ENCODE measurements around the gene LRRC27. TPM values are rescaled to one million over a fixed set of nuclear protein-coding genes. Genes with fewer than 3 reads are reported as not detected.

Gene LRRC27
- total and polyA plus RNA-seq, 2 experiments from 2014 or later = 7.5 to 9.6 TPM

DNA sequence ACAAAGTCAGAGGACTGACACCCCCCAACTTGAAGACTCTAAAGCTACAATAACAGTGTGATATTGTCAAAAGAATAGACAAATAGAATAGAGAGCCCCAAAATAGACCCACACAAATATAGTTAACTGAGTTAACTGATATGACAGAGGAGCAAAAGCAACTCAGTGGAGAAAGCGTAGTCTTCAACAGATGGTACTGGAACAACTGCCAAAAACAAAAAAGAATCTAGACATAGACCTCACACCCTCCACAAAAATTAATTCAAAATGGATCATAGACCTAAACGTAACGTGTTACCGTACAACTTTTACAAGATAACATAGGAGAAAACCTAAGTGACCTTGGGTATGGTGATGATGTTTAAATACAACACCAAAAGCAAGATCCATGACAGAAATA is 36.4 kb downstream of the LRRC27 start:
- Histone ChIP-seq H3K9ac (no peak overlapping the region), H4K20me1 (ENCODE audit: insufficient read depth) (no peaks in the 10 kb centered on the region)
- 95 to 98% methylated on average over 4 of the region's 4 CpGs for WGBS, 2 experiments (ENCODE audit: low coverage in 1 of 2, low lambda C conversion rate in 2 of 2, missing lambda C conversion rate in 2 of 2)

GRCh38 chr10:132368881-132369635 is 37.1 kb downstream of the LRRC27 start:
- Histone ChIP-seq H4K20me1 (ENCODE audit: insufficient read depth) (no peaks in the 10 kb centered on the region), H3K27me3 (replicated peaks; ENCODE audit: insufficient read depth) (no peaks in the 10 kb centered on the region), H3K27ac (peak overlapping the region; percentile 53), H3K9me3 (ENCODE audit: low read depth) (no peaks in the 10 kb centered on the region), H3K4me1 (ENCODE audit: insufficient read depth) (peaks cover 13% of the 10 kb centered on the region), H3F3A (ENCODE audit: insufficient read depth) (peaks cover 20% of the 10 kb centered on the region), H3K4me2 (ENCODE audit: unreplicated experiment) (no peak overlapping the region), H3K9me2 (ENCODE audit: insufficient read depth) (no peaks in the 10 kb centered on the region), H3K9ac (no peak overlapping the region), H3K36me3 (ENCODE audit: low read depth) (no peaks in the 10 kb centered on the region), H3K79me2 (ENCODE audit: insufficient read depth) (no peaks in the 10 kb centered on the region), H2AFZ (no peak overlapping the region), H3K4me3 (no peak overlapping the region)
- TF ChIP-seq EZH2phosphoT487 (IDR thresholded peaks at IDR 0.05; ENCODE audit: insufficient read depth, low read depth) = no peak
- TF ChIP-seq EZH2 (IDR thresholded peaks at IDR 0.05; ENCODE audit: insufficient read depth, poor library complexity, severe bottlenecking) = no peak
- in situ Hi-C loops (cut with MboI) = loop anchor here (10.0 kb wide), 1 partner anchor 144 kb away; no protein-coding TSS in a partner anchor
- peak; percentile 88 for DNase-seq
- WGBS, 2 experiments (ENCODE audit: low coverage in 1 of 2, low lambda C conversion rate in 2 of 2, missing lambda C conversion rate in 2 of 2) = 63 to 64% methylated on average over 9 of the region's 9 CpGs

More for the DNA sequence above, 36.4 kb downstream of the LRRC27 start:
- no peak for DNase-seq
- Histone ChIP-seq H3K4me1 (ENCODE audit: insufficient read depth) (peaks cover 13% of the 10 kb centered on the region), H3F3A (ENCODE audit: insufficient read depth) (peaks cover 20% of the 10 kb centered on the region), H3K4me3 (no peak overlapping the region), H3K27ac (peak overlapping the region; percentile 32; the same call in 1 of the 2 replicates), H3K9me2 (ENCODE audit: insufficient read depth) (no peaks in the 10 kb centered on the region), H3K4me2 (ENCODE audit: unreplicated experiment) (no peak overlapping the region), H3K36me3 (ENCODE audit: low read depth) (no peaks in the 10 kb centered on the region), H3K27me3 (replicated peaks; ENCODE audit: insufficient read depth) (no peaks in the 10 kb centered on the region), H3K79me2 (ENCODE audit: insufficient read depth) (no peaks in the 10 kb centered on the region), H2AFZ (no peak overlapping the region), H3K9me3 (ENCODE audit: low read depth) (no peaks in the 10 kb centered on the region)
- TF ChIP-seq EZH2 (IDR thresholded peaks at IDR 0.05; ENCODE audit: insufficient read depth, poor library complexity, severe bottlenecking) = no peak
- TF ChIP-seq EZH2phosphoT487 (IDR thresholded peaks at IDR 0.05; ENCODE audit: insufficient read depth, low read depth) = no peak
- in situ Hi-C loops (cut with MboI) = loop anchor here (10.0 kb wide), 1 partner anchor 144 kb away; no protein-coding TSS in a partner anchor

- no peaks in the 10 kb centered on the region for H3K27me3 ChIP-seq (replicated peaks; ENCODE audit: insufficient read depth)
- in situ Hi-C loops (cut with MboI) = loop anchor here (10.0 kb wide), 1 partner anchor 145 kb away; no protein-coding TSS in a partner anchor
- 91% methylated on average over 13 of the region's 13 CpGs for WGBS, 2 experiments (ENCODE audit: low coverage in 1 of 2, low lambda C conversion rate in 2 of 2, missing lambda C conversion rate in 2 of 2)
Observed at GRCh38 chr10:132369636-132370185, 37.7 kb downstream of the LRRC27 start.

GRCh38 chr10:132370426-132371340 is 38.7 kb downstream of the LRRC27 start:
- H3K4me1 ChIP-seq (ENCODE audit: insufficient read depth) = peaks cover 13% of the 10 kb centered on the region
- 94% methylated on average over 27 to 31 of the region's 31 CpGs for WGBS, 2 experiments (ENCODE audit: low coverage in 1 of 2, low lambda C conversion rate in 2 of 2, missing lambda C conversion rate in 2 of 2)
- no peak for DNase-seq
- H3K4me3 ChIP-seq = no peak overlapping the region
- no peaks in the 10 kb centered on the region for H3K79me2 ChIP-seq (ENCODE audit: insufficient read depth)
- H2AFZ ChIP-seq = no peak overlapping the region
- no peaks in the 10 kb centered on the region for H4K20me1 ChIP-seq (ENCODE audit: insufficient read depth)
- peaks cover 13% of the 10 kb centered on the region for H3F3A ChIP-seq (ENCODE audit: insufficient read depth)
- no peaks in the 10 kb centered on the region for H3K9me2 ChIP-seq (ENCODE audit: insufficient read depth)
- no peak overlapping the region for H3K4me2 ChIP-seq (ENCODE audit: unreplicated experiment)
- no peak for TF ChIP-seq EZH2phosphoT487 (IDR thresholded peaks at IDR 0.05; ENCODE audit: insufficient read depth, low read depth)
- no peak for TF ChIP-seq EZH2 (IDR thresholded peaks at IDR 0.05; ENCODE audit: insufficient read depth, poor library complexity, severe bottlenecking)
- H3K9me3 ChIP-seq (ENCODE audit: low read depth) = no peaks in the 10 kb centered on the region
- no peaks in the 10 kb centered on the region for H3K27me3 ChIP-seq (replicated peaks; ENCODE audit: insufficient read depth)
- no peak overlapping the region for H3K27ac ChIP-seq
- H3K36me3 ChIP-seq (ENCODE audit: low read depth) = no peaks in the 10 kb centered on the region
- H3K9ac ChIP-seq = no peak overlapping the region
- in situ Hi-C loops (cut with MboI) = no loop called here

More at GRCh38 chr10:132369636-132370185, 37.7 kb downstream of the LRRC27 start:
- Histone ChIP-seq H3F3A (ENCODE audit: insufficient read depth) (peaks cover 16% of the 10 kb centered on the region), H3K4me1 (ENCODE audit: insufficient read depth) (peaks cover 13% of the 10 kb centered on the region), H3K9me2 (ENCODE audit: insufficient read depth) (no peaks in the 10 kb centered on the region), H3K36me3 (ENCODE audit: low read depth) (no peaks in the 10 kb centered on the region), H3K4me2 (ENCODE audit: unreplicated experiment) (no peak overlapping the region), H3K27ac (no peak overlapping the region), H3K79me2 (ENCODE audit: insufficient read depth) (no peaks in the 10 kb centered on the region), H3K4me3 (no peak overlapping the region), H3K9ac (no peak overlapping the region), H4K20me1 (ENCODE audit: insufficient read depth) (no peaks in the 10 kb centered on the region), H2AFZ (no peak overlapping the region), H3K9me3 (ENCODE audit: low read depth) (no peaks in the 10 kb centered on the region)
- no peak for TF ChIP-seq EZH2phosphoT487 (IDR thresholded peaks at IDR 0.05; ENCODE audit: insufficient read depth, low read depth)
- no peak for TF ChIP-seq EZH2 (IDR thresholded peaks at IDR 0.05; ENCODE audit: insufficient read depth, poor library complexity, severe bottlenecking)
- no peak for DNase-seq
